ENCODE results near the gene KCTD14.
"Not testable (repeated sequence)": the region's sequence is repeated elsewhere in the genome, so short reads cannot be mapped to it uniquely, and the experiment has no call there.

DNA sequence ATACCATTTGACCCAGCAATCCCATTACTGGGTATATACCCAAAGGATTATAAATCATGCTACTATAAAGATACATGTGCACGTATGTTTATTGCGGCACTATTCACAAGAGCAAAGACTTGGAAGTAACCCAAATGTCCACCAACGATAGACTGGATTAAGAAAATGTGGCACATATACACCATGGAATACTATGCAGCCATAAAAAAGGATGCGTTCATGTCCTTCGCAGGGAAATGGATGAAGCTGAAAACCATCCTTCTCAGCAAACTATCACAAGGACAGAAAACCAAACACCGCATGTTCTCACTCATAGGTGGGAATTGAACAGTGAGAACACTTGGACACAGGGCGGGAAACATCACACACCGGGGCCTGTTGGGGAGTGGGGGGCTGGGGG, 36.6 kb downstream of the KCTD14 start:
- TF ChIP-seq, protein P1, sequence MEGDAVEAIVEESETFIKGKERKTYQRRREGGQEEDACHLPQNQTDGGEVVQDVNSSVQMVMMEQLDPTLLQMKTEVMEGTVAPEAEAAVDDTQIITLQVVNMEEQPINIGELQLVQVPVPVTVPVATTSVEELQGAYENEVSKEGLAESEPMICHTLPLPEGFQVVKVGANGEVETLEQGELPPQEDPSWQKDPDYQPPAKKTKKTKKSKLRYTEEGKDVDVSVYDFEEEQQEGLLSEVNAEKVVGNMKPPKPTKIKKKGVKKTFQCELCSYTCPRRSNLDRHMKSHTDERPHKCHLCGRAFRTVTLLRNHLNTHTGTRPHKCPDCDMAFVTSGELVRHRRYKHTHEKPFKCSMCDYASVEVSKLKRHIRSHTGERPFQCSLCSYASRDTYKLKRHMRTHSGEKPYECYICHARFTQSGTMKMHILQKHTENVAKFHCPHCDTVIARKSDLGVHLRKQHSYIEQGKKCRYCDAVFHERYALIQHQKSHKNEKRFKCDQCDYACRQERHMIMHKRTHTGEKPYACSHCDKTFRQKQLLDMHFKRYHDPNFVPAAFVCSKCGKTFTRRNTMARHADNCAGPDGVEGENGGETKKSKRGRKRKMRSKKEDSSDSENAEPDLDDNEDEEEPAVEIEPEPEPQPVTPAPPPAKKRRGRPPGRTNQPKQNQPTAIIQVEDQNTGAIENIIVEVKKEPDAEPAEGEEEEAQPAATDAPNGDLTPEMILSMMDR (IDR thresholded peaks at IDR 0.05) = not testable (repeated sequence)
- TF ChIP-seq POLR2A (IDR thresholded peaks at IDR 0.05) = not testable (repeated sequence)
